H9 (cell line): Measurements from ENCODE around the gene AP4S1. TPM values are rescaled to one million over a fixed set of nuclear protein-coding genes. Genes with fewer than 3 reads are reported as not detected.

Experiments used
- DNase-seq: peaks from one replicate; pipeline ENCODE4 v3.0.0-alpha.2; 2017
- H2AFZ ChIP-seq: one replicate; pipeline ENCODE4 v1.6.1; 2013; ENCODE audit warnings: mild to moderate bottlenecking, low read length, control low read depth, moderate library complexity
- H2AK5ac ChIP-seq: 2 replicates; pipeline ENCODE4 v1.6.1; 2013; ENCODE audit warnings: low read length, control low read depth, mixed read lengths; ENCODE audit not compliant: insufficient read length
- H2BK120ac ChIP-seq: one replicate; pipeline ENCODE4 v1.6.1; 2013; ENCODE audit warnings: low read depth, mild to moderate bottlenecking, low read length, control low read depth, inconsistent platforms; ENCODE audit not compliant: poor library complexity, severe bottlenecking
- H2BK12ac ChIP-seq: 2 replicates; pipeline ENCODE4 v1.6.1; 2013; ENCODE audit warnings: low read length, control low read depth, mixed read lengths, low read depth; ENCODE audit not compliant: insufficient read length
- H2BK15ac ChIP-seq: 2 replicates; pipeline ENCODE4 v1.6.1; 2013; ENCODE audit warnings: low read depth, low read length, control low read depth
- H2BK20ac ChIP-seq: one replicate; pipeline ENCODE4 v1.6.1; 2013; ENCODE audit warnings: low read depth, mild to moderate bottlenecking, low read length, control low read depth, inconsistent platforms; ENCODE audit not compliant: poor library complexity, severe bottlenecking
- H2BK5ac ChIP-seq: 2 replicates; pipeline ENCODE4 v1.6.1; 2013; ENCODE audit warnings: low read length, control low read depth, mixed read lengths; ENCODE audit not compliant: insufficient read length
- H3K14ac ChIP-seq: 2 replicates; pipeline ENCODE4 v1.6.1; 2013; ENCODE audit warnings: low read length, control low read depth; ENCODE audit not compliant: insufficient read depth
- H3K18ac ChIP-seq: 2 replicates; pipeline ENCODE4 v1.6.1; 2013; ENCODE audit warnings: low read depth, mild to moderate bottlenecking, mixed read lengths, low read length, control low read depth; ENCODE audit not compliant: insufficient read length
- H3K23ac ChIP-seq: 2 replicates; pipeline ENCODE4 v1.6.1; 2013; ENCODE audit warnings: low read length, control low read depth, mixed read lengths, low read depth; ENCODE audit not compliant: insufficient read length
- H3K23me2 ChIP-seq: 2 replicates; pipeline ENCODE4 v1.6.1; 2013; ENCODE audit warnings: low read depth, mild to moderate bottlenecking, mixed read lengths, low read length, control low read depth; ENCODE audit not compliant: insufficient read length, poor library complexity, severe bottlenecking
- H3K27ac ChIP-seq: 2 replicates; pipeline ENCODE4 v1.5.1; 2013; ENCODE audit warnings: low read length, control low read depth, mixed read lengths, low read depth; ENCODE audit not compliant: insufficient read length
- H3K27me3 ChIP-seq: 2 replicates; pipeline ENCODE4 v1.6.1; 2013; ENCODE audit warnings: low read length, control low read depth, inconsistent platforms; ENCODE audit not compliant: insufficient read depth
- H3K4ac ChIP-seq: 2 replicates; pipeline ENCODE4 v1.6.1; 2013; ENCODE audit warnings: low read depth, mild to moderate bottlenecking, control low read depth, inconsistent platforms, low read length, moderate library complexity
- H3K4me1 ChIP-seq: 2 replicates; pipeline ENCODE4 v1.6.1; 2013; ENCODE audit warnings: low read length, control low read depth, inconsistent platforms; ENCODE audit not compliant: insufficient read depth
- H3K4me2 ChIP-seq: 2 replicates; pipeline ENCODE4 v1.6.1; 2013; ENCODE audit warnings: low read length, control low read depth, mixed read lengths; ENCODE audit not compliant: insufficient read length, insufficient read depth
- H3K56ac ChIP-seq: 2 replicates; pipeline ENCODE4 v1.6.1; 2013; ENCODE audit warnings: low read depth, mild to moderate bottlenecking, mixed read lengths, low read length, control low read depth; ENCODE audit not compliant: insufficient read length
- H3K79me1 ChIP-seq: 2 replicates; pipeline ENCODE4 v1.6.1; 2013; ENCODE audit warnings: low read depth, mild to moderate bottlenecking, moderate library complexity, low read length, control low read depth, inconsistent platforms; ENCODE audit not compliant: insufficient read depth, poor library complexity, severe bottlenecking
- H3K79me2 ChIP-seq: 2 replicates; pipeline ENCODE4 v1.6.1; 2013; ENCODE audit warnings: low read length, control low read depth, inconsistent platforms; ENCODE audit not compliant: insufficient read depth
- H3K9ac ChIP-seq: 2 replicates; pipeline ENCODE4 v1.6.1; 2013; ENCODE audit warnings: low read length, control low read depth, mixed read lengths; ENCODE audit not compliant: insufficient read length; ENCODE audit errors: extremely low read depth
- H3K9me3 ChIP-seq: one replicate; pipeline ENCODE4 v1.6.1; 2013; ENCODE audit warnings: low read depth, low read length, inconsistent platforms; ENCODE audit not compliant: control insufficient read depth
- H3T11ph ChIP-seq: one replicate; pipeline ENCODE4 v1.6.1; 2013; ENCODE audit warnings: mild to moderate bottlenecking, low read length, control low read depth, inconsistent platforms
- H4K20me1 ChIP-seq: one replicate; pipeline ENCODE4 v1.6.1; 2013; ENCODE audit not compliant: control insufficient read depth, insufficient read length, insufficient read depth
- H4K5ac ChIP-seq: 2 replicates; pipeline ENCODE4 v1.6.1; 2013; ENCODE audit warnings: low read depth, mild to moderate bottlenecking, mixed read lengths, low read length, control low read depth; ENCODE audit not compliant: insufficient read length
- H4K8ac ChIP-seq: replicated peaks from 2 replicates; pipeline ENCODE4 v1.6.1; 2013; ENCODE audit warnings: low read length, control low read depth, mixed read lengths, low read depth; ENCODE audit not compliant: insufficient read length
- H4K91ac ChIP-seq: 2 replicates; pipeline ENCODE4 v1.6.1; 2013; ENCODE audit warnings: low read depth, mild to moderate bottlenecking, moderate library complexity, mixed read lengths, low read length, control low read depth; ENCODE audit not compliant: insufficient read length
- H3K27ac Mint-ChIP-seq, 3 experiments: 2 replicates in 2 of 3; 3 replicates in 1 of 3; pipeline ENCODE4 v1.8.0; 2020 to 2021; ENCODE audit warnings: mixed read lengths in 3 of 3, mild to moderate bottlenecking in 1 of 3, moderate library complexity in 1 of 3
- H3K27me3 Mint-ChIP-seq: 2 replicates; pipeline ENCODE4 v1.8.0; 2021; ENCODE audit warnings: low read depth, mild to moderate bottlenecking, moderate library complexity, mixed read lengths
- H3K36me3 Mint-ChIP-seq, 3 experiments: 2 replicates in 2 of 3; 3 replicates in 1 of 3; pipeline ENCODE4 v1.8.0; 2020 to 2021; ENCODE audit warnings: low read depth in 3 of 3, mixed read lengths in 3 of 3; ENCODE audit not compliant: insufficient read depth in 1 of 3
- H3K4me1 Mint-ChIP-seq, 2 experiments: 2 replicates each; pipeline ENCODE4 v1.8.0; 2020; ENCODE audit warnings: mixed read lengths in 2 of 2
- H3K4me3 Mint-ChIP-seq, 2 experiments: 2 replicates in 1 of 2; 3 replicates in 1 of 2; pipeline ENCODE4 v1.8.0; 2020 to 2021; ENCODE audit warnings: mild to moderate bottlenecking in 2 of 2, mixed read lengths in 2 of 2, moderate library complexity in 1 of 2
- H3K9me3 Mint-ChIP-seq, 2 experiments: 2 replicates in 1 of 2; 3 replicates in 1 of 2; pipeline ENCODE4 v1.8.0; 2020; ENCODE audit warnings: mild to moderate bottlenecking in 2 of 2, mixed read lengths in 2 of 2, moderate library complexity in 1 of 2
- WGBS: extraction: QIAGEN DNeasy Blood & Tissue Kit; methylation state at CpG from one replicate; pipeline ENCODE4 v1.1.7; 2013; ENCODE audit warnings: missing lambda C conversion rate, low lambda C conversion rate, mixed read lengths; ENCODE audit not compliant: insufficient read length; ENCODE audit errors: extremely low coverage; 5-methylcytosine and 5-hydroxymethylcytosine counted together
- total RNA-seq: library from RNA; stranded (reverse); gene quantifications from 2 replicates; pipeline ENCODE4 v1.2.1, GENCODE V29; 2021
- TF ChIP-seq, protein P1 (sequence below): fragments of 200-600 bp; sonication (generic); conservative IDR thresholded peaks from 3 replicates; pipeline ENCODE4 v1.8.0; 2021; ENCODE audit warnings: antibody characterized with exemption, mild to moderate bottlenecking

AP4S1 gene
- total RNA-seq, 1 experiment from 2014 or later, result 13.7 TPM

DNA sequence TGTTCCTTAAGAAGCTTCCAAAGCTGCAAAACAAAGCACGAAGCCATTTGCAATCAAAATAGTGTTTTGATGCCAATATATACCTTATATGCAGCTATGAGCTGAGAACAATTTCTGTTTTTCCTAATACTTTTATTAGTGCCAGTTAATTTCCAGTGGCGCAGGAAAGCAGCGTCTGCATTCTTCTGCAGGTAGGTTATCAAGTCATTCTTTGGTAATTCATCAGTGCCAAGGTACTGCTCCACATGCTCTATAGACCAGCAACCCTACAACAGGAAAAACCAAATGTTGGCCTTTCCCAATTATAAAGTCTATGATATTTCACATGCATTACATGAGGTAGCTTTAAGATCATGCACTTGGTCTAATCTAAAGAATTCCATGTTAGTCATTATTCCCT is 88.3 kb downstream of the AP4S1 start:
- Histone ChIP-seq H3K27ac (no peak overlapping the region), H3K79me2 (no peaks in the 10 kb centered on the region), H3K9ac (no peak overlapping the region), H4K8ac (no peak overlapping the region), H2AK5ac (no peak overlapping the region), H3K23ac (no peak overlapping the region), H4K20me1 (no peaks in the 10 kb centered on the region), H3K79me1 (no peaks in the 10 kb centered on the region), H3K14ac (no peak overlapping the region), H3K4me2 (no peak overlapping the region), H2BK15ac (no peak overlapping the region), H3K18ac (no peak overlapping the region), H2BK20ac (no peak overlapping the region), H4K91ac (no peak overlapping the region), H2BK5ac (no peak overlapping the region), H3K9me3 (no peaks in the 10 kb centered on the region), H2BK12ac (no peak overlapping the region), H3K4ac (no peak overlapping the region), H3T11ph (no peak overlapping the region), H4K5ac (no peak overlapping the region), H3K56ac (no peak overlapping the region), H3K27me3 (no peaks in the 10 kb centered on the region), H2AFZ (no peak overlapping the region), H3K23me2 (no peaks in the 10 kb centered on the region), H2BK120ac (no peak overlapping the region), H3K4me1 (no peaks in the 10 kb centered on the region)
- WGBS, result no CpG with 5 or more reads among the region's 3 CpGs
- TF ChIP-seq, protein P1, sequence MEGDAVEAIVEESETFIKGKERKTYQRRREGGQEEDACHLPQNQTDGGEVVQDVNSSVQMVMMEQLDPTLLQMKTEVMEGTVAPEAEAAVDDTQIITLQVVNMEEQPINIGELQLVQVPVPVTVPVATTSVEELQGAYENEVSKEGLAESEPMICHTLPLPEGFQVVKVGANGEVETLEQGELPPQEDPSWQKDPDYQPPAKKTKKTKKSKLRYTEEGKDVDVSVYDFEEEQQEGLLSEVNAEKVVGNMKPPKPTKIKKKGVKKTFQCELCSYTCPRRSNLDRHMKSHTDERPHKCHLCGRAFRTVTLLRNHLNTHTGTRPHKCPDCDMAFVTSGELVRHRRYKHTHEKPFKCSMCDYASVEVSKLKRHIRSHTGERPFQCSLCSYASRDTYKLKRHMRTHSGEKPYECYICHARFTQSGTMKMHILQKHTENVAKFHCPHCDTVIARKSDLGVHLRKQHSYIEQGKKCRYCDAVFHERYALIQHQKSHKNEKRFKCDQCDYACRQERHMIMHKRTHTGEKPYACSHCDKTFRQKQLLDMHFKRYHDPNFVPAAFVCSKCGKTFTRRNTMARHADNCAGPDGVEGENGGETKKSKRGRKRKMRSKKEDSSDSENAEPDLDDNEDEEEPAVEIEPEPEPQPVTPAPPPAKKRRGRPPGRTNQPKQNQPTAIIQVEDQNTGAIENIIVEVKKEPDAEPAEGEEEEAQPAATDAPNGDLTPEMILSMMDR, result no peak
- Mint-ChIP-seq H3K27me3 (no peaks in the 10 kb centered on the region), H3K27ac (no peak overlapping the region), H3K36me3 (peaks cover 32 to 91% (median 80%) of the 10 kb centered on the region in 3 experiments; a peak in 6 of 7 replicates), H3K4me3 (no peak overlapping the region), H3K9me3 (no peaks in the 10 kb centered on the region), H3K4me1 (no peaks in the 10 kb centered on the region)
- no peak for DNase-seq
